ENCODE data around the gene CARD9. TPM values are rescaled to one million over a fixed set of nuclear protein-coding genes. Genes with fewer than 3 reads are reported as not detected.

Gene CARD9
- total RNA-seq, 1 donor from 2014 or later, result 10.0 TPM

- Histone ChIP-seq H3K27me3 (no peaks in the 10 kb centered on the region), H3K4me3 (no peak overlapping the region), H3K27ac (no peak overlapping the region), H3K36me3 (no peaks in the 10 kb centered on the region), H3K4me1 (peaks cover 13% of the 10 kb centered on the region), H3K9me3 (no peaks in the 10 kb centered on the region)
- ATAC-seq (no peak), DNase-seq (no peak)
- intact Hi-C loops (cut with DNase I), result no loop called here
- TF ChIP-seq, protein P1, sequence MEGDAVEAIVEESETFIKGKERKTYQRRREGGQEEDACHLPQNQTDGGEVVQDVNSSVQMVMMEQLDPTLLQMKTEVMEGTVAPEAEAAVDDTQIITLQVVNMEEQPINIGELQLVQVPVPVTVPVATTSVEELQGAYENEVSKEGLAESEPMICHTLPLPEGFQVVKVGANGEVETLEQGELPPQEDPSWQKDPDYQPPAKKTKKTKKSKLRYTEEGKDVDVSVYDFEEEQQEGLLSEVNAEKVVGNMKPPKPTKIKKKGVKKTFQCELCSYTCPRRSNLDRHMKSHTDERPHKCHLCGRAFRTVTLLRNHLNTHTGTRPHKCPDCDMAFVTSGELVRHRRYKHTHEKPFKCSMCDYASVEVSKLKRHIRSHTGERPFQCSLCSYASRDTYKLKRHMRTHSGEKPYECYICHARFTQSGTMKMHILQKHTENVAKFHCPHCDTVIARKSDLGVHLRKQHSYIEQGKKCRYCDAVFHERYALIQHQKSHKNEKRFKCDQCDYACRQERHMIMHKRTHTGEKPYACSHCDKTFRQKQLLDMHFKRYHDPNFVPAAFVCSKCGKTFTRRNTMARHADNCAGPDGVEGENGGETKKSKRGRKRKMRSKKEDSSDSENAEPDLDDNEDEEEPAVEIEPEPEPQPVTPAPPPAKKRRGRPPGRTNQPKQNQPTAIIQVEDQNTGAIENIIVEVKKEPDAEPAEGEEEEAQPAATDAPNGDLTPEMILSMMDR (IDR thresholded peaks at IDR 0.05), result no peak
Observed at GRCh38 chr9:136349546-136349945, 23.9 kb downstream of the CARD9 start.

DNA sequence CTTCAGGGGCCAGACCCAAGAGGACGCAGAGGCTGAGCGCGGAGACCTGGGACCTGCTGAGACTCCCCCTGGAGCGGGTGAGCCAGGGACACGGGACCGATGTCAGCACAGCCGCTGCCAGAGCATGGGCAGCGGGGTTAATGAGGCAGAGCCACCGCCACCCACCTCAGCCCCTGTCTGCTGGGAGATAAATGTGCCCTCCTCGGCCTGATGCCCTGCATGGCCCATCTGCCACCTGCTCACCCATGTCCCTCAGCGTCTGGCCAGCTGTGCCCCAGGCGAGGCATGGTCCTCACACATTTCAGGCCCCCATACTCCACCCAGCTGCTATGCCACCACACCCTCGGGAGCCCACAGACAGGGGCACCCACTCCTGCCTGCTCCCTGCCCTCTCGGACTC lies 24.8 kb downstream of the CARD9 start:
- intact Hi-C loops (cut with DNase I), result no loop called here
- no peak for ATAC-seq

GRCh38 chr9:136347472-136348256 lies 25.8 kb downstream of the CARD9 start:
- no peak overlapping the region for H3K4me3 ChIP-seq
- H3K27me3 ChIP-seq, result no peaks in the 10 kb centered on the region
- DNase-seq (no peak), ATAC-seq (no peak)
- TF ChIP-seq, protein P1 (IDR thresholded peaks at IDR 0.05), result no peak
- intact Hi-C loops (cut with DNase I), result no loop called here
- no peaks in the 10 kb centered on the region for H3K9me3 ChIP-seq
- peaks cover 21% of the 10 kb centered on the region for H3K4me1 ChIP-seq
- H3K36me3 ChIP-seq, result no peaks in the 10 kb centered on the region
- no peak overlapping the region for H3K27ac ChIP-seq

More for the DNA sequence above, 24.8 kb downstream of the CARD9 start:
- TF ChIP-seq, protein P1 (IDR thresholded peaks at IDR 0.05), result no peak
- DNase-seq, result no peak
- Histone ChIP-seq H3K4me3 (no peak overlapping the region), H3K4me1 (peaks cover 13% of the 10 kb centered on the region), H3K27me3 (no peaks in the 10 kb centered on the region), H3K9me3 (no peaks in the 10 kb centered on the region), H3K27ac (no peak overlapping the region), H3K36me3 (no peaks in the 10 kb centered on the region)

- ATAC-seq, result no peak
- H3K27ac ChIP-seq, result no peak overlapping the region
Observed at GRCh38 chr9:136346927-136347465, 26.5 kb downstream of the CARD9 start.

DNA sequence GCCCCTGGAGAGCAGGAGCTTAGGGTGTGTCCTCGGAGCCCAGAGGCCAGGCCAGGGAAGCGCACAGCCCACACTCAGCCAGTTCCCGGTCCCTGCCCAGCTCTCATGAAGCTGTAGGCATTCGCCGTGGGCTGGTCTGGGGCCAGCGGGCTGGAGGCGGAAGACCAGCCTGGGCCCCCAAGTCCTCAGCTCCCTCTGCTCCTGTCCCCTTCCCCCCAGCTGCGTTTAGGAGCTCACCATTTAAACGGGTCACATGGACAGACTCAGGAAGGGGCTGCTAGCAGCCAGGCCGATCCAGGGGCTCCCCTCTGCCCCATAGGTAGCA lies 27.4 kb downstream of the CARD9 start:
- intact Hi-C loops (cut with DNase I), result no loop called here
- DNase-seq, result no peak

More at GRCh38 chr9:136346927-136347465, 26.5 kb downstream of the CARD9 start:
- Histone ChIP-seq H3K4me1 (peaks cover 24% of the 10 kb centered on the region), H3K27me3 (no peaks in the 10 kb centered on the region), H3K36me3 (no peaks in the 10 kb centered on the region), H3K9me3 (no peaks in the 10 kb centered on the region), H3K4me3 (no peak overlapping the region)
- no peak for DNase-seq
- intact Hi-C loops (cut with DNase I), result no loop called here
- TF ChIP-seq, protein P1 (IDR thresholded peaks at IDR 0.05), result no peak

More for the DNA sequence above, 27.4 kb downstream of the CARD9 start:
- Histone ChIP-seq H3K4me3 (peak overlapping the region; percentile 30), H3K27me3 (no peaks in the 10 kb centered on the region), H3K27ac (peak overlapping the region; percentile 72), H3K4me1 (peaks cover 24% of the 10 kb centered on the region), H3K36me3 (no peaks in the 10 kb centered on the region), H3K9me3 (no peaks in the 10 kb centered on the region)
- ATAC-seq, result no peak
- TF ChIP-seq, protein P1 (IDR thresholded peaks at IDR 0.05), result no peak

Data from upper lobe of right lung (tissue), 1 donor.